HFFc6 (cell line): ENCODE results near the gene OR1L4. TPM values are rescaled to one million over a fixed set of nuclear protein-coding genes. Genes with fewer than 3 reads are reported as not detected.

Experiments used
- DNase-seq: peaks from one replicate; pipeline ENCODE4 v3.0.0-alpha.2; 2018
- H3K27ac Mint-ChIP-seq: 2 replicates; pipeline ENCODE4 v1.8.0; 2020; ENCODE audit warnings: mild to moderate bottlenecking, mixed read lengths
- H3K27me3 Mint-ChIP-seq: 2 replicates; pipeline ENCODE4 v1.8.0; 2021; ENCODE audit warnings: mild to moderate bottlenecking, moderate library complexity, mixed read lengths; ENCODE audit not compliant: insufficient read depth
- H3K36me3 Mint-ChIP-seq: 2 replicates; pipeline ENCODE4 v1.8.0; 2021; ENCODE audit warnings: low read depth, mixed read lengths
- H3K4me1 Mint-ChIP-seq: 2 replicates; pipeline ENCODE4 v1.8.0; 2020; ENCODE audit warnings: low read depth, mixed read lengths
- H3K4me3 Mint-ChIP-seq: 2 replicates; pipeline ENCODE4 v1.8.0; 2020; ENCODE audit warnings: mild to moderate bottlenecking, moderate library complexity, mixed read lengths
- H3K9me3 Mint-ChIP-seq: 2 replicates; pipeline ENCODE4 v1.8.0; 2020; ENCODE audit warnings: mild to moderate bottlenecking, mixed read lengths
- CTCF ChIP-seq: fragments of 200-600 bp; sonication (generic); IDR thresholded peaks from 2 replicates; pipeline ENCODE4 v1.5.0; 2021; ENCODE audit warnings: antibody characterized with exemption, mild to moderate bottlenecking
- total RNA-seq, 6 experiments: library from RNA; stranded (reverse); fragmentation: NEBNext Ultra II Directional; extraction: Animal tissue kit (Norgen Biotek cat#: 25700); gene quantifications; 2 replicates in 1 of 6; 3 replicates in 5 of 6; pipeline ENCODE4 v1.2.3, GENCODE V29; 2021

The OR1L4 gene
- total RNA-seq, 6 experiments from 2014 or later, result not detected

DNA sequence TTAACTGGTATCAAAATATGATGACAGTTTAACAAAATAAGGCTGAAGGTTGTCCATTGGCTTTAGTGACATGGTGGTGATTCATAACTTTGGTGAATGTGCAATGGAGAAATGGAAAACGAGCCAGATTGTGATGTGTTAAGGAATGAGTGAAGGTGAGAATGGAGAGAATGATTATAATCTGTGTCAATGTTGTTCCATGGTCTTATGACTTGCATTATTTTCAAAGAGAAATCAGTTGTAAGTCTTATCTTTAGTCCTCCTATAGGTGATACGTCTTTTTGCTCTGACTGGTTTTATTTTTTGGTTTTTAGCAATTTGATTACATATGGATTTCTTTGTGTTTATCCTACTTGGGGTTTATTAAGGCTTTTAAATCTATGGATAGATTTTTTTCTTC lies 31.0 kb downstream of the OR1L4 start:
- no peak for DNase-seq
- TF ChIP-seq CTCF, result no peak
- Mint-ChIP-seq H3K27ac (no peak overlapping the region), H3K4me1 (no peaks in the 10 kb centered on the region), H3K27me3 (no peaks in the 10 kb centered on the region), H3K36me3 (no peaks in the 10 kb centered on the region), H3K4me3 (no peak overlapping the region), H3K9me3 (peaks cover 7% of the 10 kb centered on the region; the same call in 1 of the 2 replicates)

GRCh38 chr9:122767817-122768216 lies 44.0 kb downstream of the OR1L4 start:
- H3K4me1 Mint-ChIP-seq, result no peaks in the 10 kb centered on the region
- TF ChIP-seq CTCF, result no peak

More at GRCh38 chr9:122767817-122768216, 44.0 kb downstream of the OR1L4 start:
- DNase-seq, result no peak
- Mint-ChIP-seq H3K9me3 (peaks cover 9% of the 10 kb centered on the region), H3K27me3 (peaks cover 3% of the 10 kb centered on the region; the same call in 1 of the 2 replicates), H3K27ac (no peak overlapping the region), H3K36me3 (no peaks in the 10 kb centered on the region), H3K4me3 (no peak overlapping the region)

Other genes starting within 250 kb of the OR1L4 start
- gene OR1J1, start 246.1 kb upstream of the OR1L4 start, total RNA-seq, result not detected
- not detected for gene OR1J2, start 213.2 kb upstream of the OR1L4 start, total RNA-seq
- not detected for gene OR1J4, start 204.8 kb upstream of the OR1L4 start, total RNA-seq
- not detected for gene OR1N1, start 196.7 kb upstream of the OR1L4 start, total RNA-seq
- gene OR1N2, start 170.9 kb upstream of the OR1L4 start, total RNA-seq, result not detected
- not detected for gene OR1L8, start 140.6 kb upstream of the OR1L4 start, total RNA-seq
- not detected for gene OR1Q1, start 109.3 kb upstream of the OR1L4 start, total RNA-seq
- not detected for gene OR1B1, start 66.4 kb upstream of the OR1L4 start, total RNA-seq
- gene OR1L1, start 62.3 kb upstream of the OR1L4 start, total RNA-seq, result not detected
- gene OR1L3, start 48.9 kb upstream of the OR1L4 start, total RNA-seq, result not detected
- gene OR1L6, start 18.3 kb downstream of the OR1L4 start, total RNA-seq, result not detected
- gene OR5C1, start 64.9 kb downstream of the OR1L4 start, total RNA-seq, result not detected
- gene OR1K1, start 76.1 kb downstream of the OR1L4 start, total RNA-seq, result not detected
- 10 to 100 TPM; 17.3 to 23.0 (median 21.4) TPM for gene PDCL, start 104.6 kb downstream of the OR1L4 start, total RNA-seq
- gene RC3H2, start 181.4 kb downstream of the OR1L4 start, total RNA-seq, result 10 to 100 TPM; 38.8 to 46.1 (median 41.5) TPM
- gene ZBTB6, start 189.3 kb downstream of the OR1L4 start, total RNA-seq, result 1 to 10 TPM; 7.4 to 8.5 (median 8.2) TPM
- 1 to 10 TPM; 4.1 to 5.6 (median 4.6) TPM for gene ZBTB26, start 207.5 kb downstream of the OR1L4 start, total RNA-seq
- 10 to 100 TPM; 29.0 to 39.3 (median 33.9) TPM for gene RABGAP1, start 217.0 kb downstream of the OR1L4 start, total RNA-seq